ENCODE measurements around the gene OPCML. TPM values are rescaled to one million over a fixed set of nuclear protein-coding genes. Genes with fewer than 3 reads are reported as not detected.

Gene OPCML
- total RNA-seq, 1 experiment from 2014 or later, result 0.13 TPM

- Histone ChIP-seq H3K36me3 (ENCODE audit: insufficient read depth, low read length, poor library complexity, severe bottlenecking) (no peaks in the 10 kb centered on the region), H3K4me3 (ENCODE audit: low read depth, low read length, poor library complexity, severe bottlenecking) (no peak overlapping the region), H3K9me3 (ENCODE audit: low read depth, low read length, poor library complexity, severe bottlenecking) (peaks cover 18% of the 10 kb centered on the region), H3K4me1 (ENCODE audit: insufficient read depth, low read length, poor library complexity, severe bottlenecking) (no peaks in the 10 kb centered on the region), H3K27me3 (replicated peaks; ENCODE audit: insufficient read depth, low read depth, low read length, poor library complexity) (no peaks in the 10 kb centered on the region), H3K27ac (ENCODE audit: low read depth, low read length, poor library complexity, severe bottlenecking) (no peak overlapping the region)
- ChIA-PET CTCF (no interaction called here), POLR2A (ENCODE audit: low non-redundant PET) (interaction anchor here (0.6 kb wide), 1 partner anchor 825 kb away, joined by 3 read pairs; no protein-coding TSS in a partner anchor)
- TF ChIP-seq EZH2 (IDR thresholded peaks at IDR 0.05; ENCODE audit: borderline replicate concordance, low read depth, low read length, poor library complexity, severe bottlenecking) (no peak), CTCF (conservative IDR thresholded peaks at IDR 0.05; ENCODE audit: low read depth, low read length) (no peak)
- DNase-seq (ENCODE audit: low spot score), result no peak
- intact Hi-C loops (cut with micrococcal nuclease; ENCODE audit: unreplicated experiment), result no loop called here
- no TSS peak for BruUV-seq (replicated peaks)
Observed at GRCh38 chr11:133362916-133363315, 169.4 kb downstream of the OPCML start.

DNA sequence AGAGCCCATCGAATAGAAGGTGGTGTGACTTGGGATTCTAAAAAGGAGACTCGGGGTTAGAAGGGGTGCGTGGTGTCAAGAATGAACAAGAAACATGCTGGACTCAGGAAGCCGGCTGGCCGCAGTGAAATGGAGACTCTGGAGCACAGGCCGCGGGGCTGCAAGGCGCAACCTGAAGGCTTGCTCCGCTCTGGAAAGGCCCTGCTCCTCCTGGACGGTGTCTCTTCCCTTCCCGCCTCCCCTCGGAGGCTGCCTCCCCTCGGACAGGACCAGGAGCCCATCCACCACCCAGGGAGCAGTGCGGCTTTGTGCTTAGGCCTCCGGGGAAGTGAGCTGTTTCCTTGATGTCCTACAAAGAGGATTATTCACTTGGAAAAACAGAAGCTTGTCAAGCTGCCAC is 170.1 kb downstream of the OPCML start:
- Histone ChIP-seq H3K4me3 (ENCODE audit: low read depth, low read length, poor library complexity, severe bottlenecking) (no peak overlapping the region), H3K27ac (ENCODE audit: low read depth, low read length, poor library complexity, severe bottlenecking) (no peak overlapping the region), H3K4me1 (ENCODE audit: insufficient read depth, low read length, poor library complexity, severe bottlenecking) (no peaks in the 10 kb centered on the region), H3K36me3 (ENCODE audit: insufficient read depth, low read length, poor library complexity, severe bottlenecking) (no peaks in the 10 kb centered on the region), H3K9me3 (ENCODE audit: low read depth, low read length, poor library complexity, severe bottlenecking) (peaks cover 18% of the 10 kb centered on the region), H3K27me3 (replicated peaks; ENCODE audit: insufficient read depth, low read depth, low read length, poor library complexity) (no peaks in the 10 kb centered on the region)
- intact Hi-C loops (cut with micrococcal nuclease; ENCODE audit: unreplicated experiment), result no loop called here
- no peak for TF ChIP-seq CTCF (conservative IDR thresholded peaks at IDR 0.05; ENCODE audit: low read depth, low read length)
- TF ChIP-seq EZH2 (IDR thresholded peaks at IDR 0.05; ENCODE audit: borderline replicate concordance, low read depth, low read length, poor library complexity, severe bottlenecking), result no peak
- ChIA-PET CTCF (no interaction called here), POLR2A (ENCODE audit: low non-redundant PET) (interaction anchor here (0.6 kb wide), 1 partner anchor 826 kb away, joined by 3 read pairs; no protein-coding TSS in a partner anchor)
- no peak for DNase-seq (ENCODE audit: low spot score)
- BruUV-seq (replicated peaks), result no TSS peak

- CTCF ChIA-PET, result no interaction called here
- H3K4me1 ChIP-seq (ENCODE audit: insufficient read depth, low read length, poor library complexity, severe bottlenecking), result no peaks in the 10 kb centered on the region
- no peaks in the 10 kb centered on the region for H3K27me3 ChIP-seq (replicated peaks; ENCODE audit: insufficient read depth, low read depth, low read length, poor library complexity)
- TF ChIP-seq CTCF (conservative IDR thresholded peaks at IDR 0.05; ENCODE audit: low read depth, low read length), result no peak
- TF ChIP-seq EZH2 (IDR thresholded peaks at IDR 0.05; ENCODE audit: borderline replicate concordance, low read depth, low read length, poor library complexity, severe bottlenecking), result no peak
- H3K4me3 ChIP-seq (ENCODE audit: low read depth, low read length, poor library complexity, severe bottlenecking), result no peak overlapping the region
- peaks cover 18% of the 10 kb centered on the region for H3K9me3 ChIP-seq (ENCODE audit: low read depth, low read length, poor library complexity, severe bottlenecking)
- intact Hi-C loops (cut with micrococcal nuclease; ENCODE audit: unreplicated experiment), result no loop called here
- BruUV-seq (replicated peaks), result no TSS peak
- no peak for DNase-seq (ENCODE audit: low spot score)
- no peak overlapping the region for H3K27ac ChIP-seq (ENCODE audit: low read depth, low read length, poor library complexity, severe bottlenecking)
- H3K36me3 ChIP-seq (ENCODE audit: insufficient read depth, low read length, poor library complexity, severe bottlenecking), result no peaks in the 10 kb centered on the region
- POLR2A ChIA-PET (ENCODE audit: low non-redundant PET), result no interaction called here
Observed at GRCh38 chr11:133361689-133361994, 170.7 kb downstream of the OPCML start.

Measured in A673 (cell line).